Head of caudate nucleus (tissue), 42 donors: ENCODE data around the gene ZC3H7A.

Source experiments
- DNase-seq, 42 donors: peaks; one replicate each; pipeline versions ENCODE4 v3.0.0 to v3.0.0-alpha.2; 2020 to 2021; ENCODE audit warnings: mixed read lengths in 7 of 42
- intact Hi-C: fragments of 100-400 bp; cut with DNase I; formaldehyde crosslinking; loops from one replicate; pipeline ENCODE4 v1.15.0; 2022

Gene ZC3H7A

GRCh38 chr16:11719762-11720161 lies 77.3 kb downstream of the ZC3H7A start:
- intact Hi-C loops = loop anchor here (5.0 kb wide), 1 partner anchor 317 kb away; no protein-coding TSS in a partner anchor
- no peak for DNase-seq

GRCh38 chr16:11719171-11719570 lies 77.9 kb downstream of the ZC3H7A start:
- intact Hi-C loops = loop anchor here (5.0 kb wide), 1 partner anchor 317 kb away; no protein-coding TSS in a partner anchor
- no peak for DNase-seq

- intact Hi-C loops = loop anchor here (5.0 kb wide), 1 partner anchor 316 kb away; no protein-coding TSS in a partner anchor
- no peak for DNase-seq
Observed at GRCh38 chr16:11717811-11718210, 79.2 kb downstream of the ZC3H7A start.

GRCh38 chr16:11716336-11716735 lies 80.7 kb downstream of the ZC3H7A start:
- no peak for DNase-seq
- intact Hi-C loops = loop anchor here (5.0 kb wide), 1 partner anchor 314 kb away; no protein-coding TSS in a partner anchor

GRCh38 chr16:11715246-11715947 lies 81.7 kb downstream of the ZC3H7A start:
- DNase-seq = no peak
- intact Hi-C loops = loop anchor here (5.0 kb wide), 1 partner anchor 313 kb away; no protein-coding TSS in a partner anchor

- no peak for DNase-seq
- intact Hi-C loops = no loop called here
Observed at GRCh38 chr16:11712122-11712521, 84.9 kb downstream of the ZC3H7A start.

- intact Hi-C loops = no loop called here
- DNase-seq = no peak
Observed at GRCh38 chr16:11711662-11712061, 85.4 kb downstream of the ZC3H7A start.

- intact Hi-C loops = no loop called here
Observed at GRCh38 chr16:11708421-11708820, 88.6 kb downstream of the ZC3H7A start.

GRCh38 chr16:11707679-11708197 lies 89.3 kb downstream of the ZC3H7A start:
- intact Hi-C loops = no loop called here
- no peak for DNase-seq

More at GRCh38 chr16:11708421-11708820, 88.6 kb downstream of the ZC3H7A start:
- DNase-seq = no peak

- intact Hi-C loops = no loop called here
- peak in 6 of 42 donors; percentile 13 to 59 (median 32) for DNase-seq
Observed at GRCh38 chr16:11706180-11706742, 90.8 kb downstream of the ZC3H7A start.

- intact Hi-C loops = no loop called here
- DNase-seq = no peak
Observed at GRCh38 chr16:11705311-11706025, 91.6 kb downstream of the ZC3H7A start.
